Erythroblast (primary cell): ENCODE results near the gene RNF144B.

Experiments
- GATA1 ChIP-seq: IDR thresholded peaks from 2 replicates; pipeline ENCODE4 v1.6.1; 2011; ENCODE audit warnings: low read depth, mild to moderate bottlenecking, control low read depth, low read length, moderate library complexity
- POLR2A ChIP-seq: IDR thresholded peaks from 2 replicates; pipeline ENCODE4 v1.6.1; 2011; ENCODE audit warnings: mild to moderate bottlenecking, low read length

GRCh38 chr6:18342223-18342622 lies 44.9 kb upstream of the RNF144B start:
- TF ChIP-seq POLR2A (no peak), GATA1 (no peak)
